PC-9 (cell line): Measurements from ENCODE around the gene FHAD1. TPM values are rescaled to one million over a fixed set of nuclear protein-coding genes. Genes with fewer than 3 reads are reported as not detected.
"Not testable (repeated sequence)": the region's sequence is repeated elsewhere in the genome, so short reads cannot be mapped to it uniquely, and the experiment has no call there.

Experiments used
- BruUV-seq: library from RNA; stranded (reverse); fragments of 400-500 nt; replicated peaks from 2 replicates; lab custom pipeline; 2021; lab: Mats Ljungman, UMichigan
- CTCF ChIA-PET: fragments of 300-600 bp; sonication (Branson Sonifier 250); formaldehyde crosslinking; loops from one replicate; lab custom pipeline; 2022; ENCODE audit warnings: antibody characterized with exemption; lab: Charles Lee
- POLR2A ChIA-PET: fragments of 300-600 bp; sonication (Branson Sonifier 250); formaldehyde crosslinking; loops from one replicate; lab custom pipeline; 2022; ENCODE audit warnings: antibody characterized with exemption; ENCODE audit not compliant: unreplicated experiment; lab: Charles Lee
- DNase-seq, 2 experiments: peaks; one replicate each; pipeline versions ENCODE4 v3.0.0 to v3.0.0-alpha.2; 2015 to 2022; ENCODE audit warnings: mixed read lengths in 1 of 2
- H2AFZ ChIP-seq: fragments of 200-600 bp; sonication (generic); 2 replicates; pipeline ENCODE4 v1.8.1; 2017; ENCODE audit warnings: antibody characterized with exemption
- H3F3A ChIP-seq: fragments of 200-600 bp; sonication (generic); 2 replicates; pipeline ENCODE4 v1.8.1; 2017; ENCODE audit warnings: antibody characterized with exemption, mild to moderate bottlenecking, low read depth; ENCODE audit not compliant: insufficient read depth
- H3K27ac ChIP-seq: fragments of 200-600 bp; sonication (generic); 2 replicates; pipeline ENCODE4 v1.6.1; 2016; ENCODE audit warnings: mixed run types
- H3K27me3 ChIP-seq: fragments of 200-600 bp; sonication (generic); 2 replicates; pipeline ENCODE4 v1.6.1; 2016; ENCODE audit warnings: low read depth, mixed run types; ENCODE audit not compliant: insufficient read depth
- H3K36me3 ChIP-seq: fragments of 200-600 bp; sonication (generic); 2 replicates; pipeline ENCODE4 v1.6.1; 2016; ENCODE audit warnings: low read depth, mixed run types
- H3K4me1 ChIP-seq: fragments of 200-600 bp; sonication (generic); replicated peaks from 2 replicates; pipeline ENCODE4 v1.6.1; 2016; ENCODE audit warnings: mixed run types; ENCODE audit not compliant: insufficient read depth
- H3K4me2 ChIP-seq: fragments of 200-600 bp; sonication (generic); 2 replicates; pipeline ENCODE4 v1.6.1; 2017; ENCODE audit warnings: mixed run types
- H3K4me3 ChIP-seq: fragments of 200-600 bp; sonication (generic); 2 replicates; pipeline ENCODE4 v1.6.1; 2016; ENCODE audit warnings: mixed run types
- H3K79me2 ChIP-seq: fragments of 200-600 bp; sonication (generic); 2 replicates; pipeline ENCODE4 v1.6.1; 2017; ENCODE audit warnings: low read depth, mixed run types
- H3K9me2 ChIP-seq: fragments of 200-600 bp; sonication (generic); 2 replicates; pipeline ENCODE4 v1.8.1; 2017; ENCODE audit warnings: mild to moderate bottlenecking; ENCODE audit not compliant: insufficient read depth
- H3K9me3 ChIP-seq: fragments of 200-600 bp; sonication (generic); 2 replicates; pipeline ENCODE4 v1.8.1; 2016; ENCODE audit warnings: low read depth; ENCODE audit not compliant: insufficient read depth
- H4K20me1 ChIP-seq: fragments of 200-600 bp; sonication (generic); 2 replicates; pipeline ENCODE4 v1.8.1; 2017; ENCODE audit not compliant: insufficient read depth
- EZH2 ChIP-seq: fragments of 200-600 bp; sonication (generic); IDR thresholded peaks from 2 replicates; pipeline ENCODE4 v1.8.0; 2017; ENCODE audit warnings: antibody characterized with exemption, low read depth
- intact Hi-C: fragments of 100-400 bp; cut with micrococcal nuclease; formaldehyde crosslinking; loops from one replicate; pipeline ENCODE4 v1.10.0; 2022; ENCODE audit not compliant: unreplicated experiment
- total RNA-seq: library from RNA; stranded (reverse); gene quantifications from 2 replicates; pipeline ENCODE4 v1.2.3, GENCODE V29; 2021
- TF ChIP-seq, protein P1 (sequence below): fragments of 200-600 bp; sonication (generic); conservative IDR thresholded peaks from 2 replicates; pipeline ENCODE4 v1.6.1; 2017; ENCODE audit warnings: mixed run types, antibody characterized with exemption, mild to moderate bottlenecking, moderate library complexity

FHAD1 gene
- total RNA-seq, 1 experiment from 2014 or later, result 6.9 TPM

DNA sequence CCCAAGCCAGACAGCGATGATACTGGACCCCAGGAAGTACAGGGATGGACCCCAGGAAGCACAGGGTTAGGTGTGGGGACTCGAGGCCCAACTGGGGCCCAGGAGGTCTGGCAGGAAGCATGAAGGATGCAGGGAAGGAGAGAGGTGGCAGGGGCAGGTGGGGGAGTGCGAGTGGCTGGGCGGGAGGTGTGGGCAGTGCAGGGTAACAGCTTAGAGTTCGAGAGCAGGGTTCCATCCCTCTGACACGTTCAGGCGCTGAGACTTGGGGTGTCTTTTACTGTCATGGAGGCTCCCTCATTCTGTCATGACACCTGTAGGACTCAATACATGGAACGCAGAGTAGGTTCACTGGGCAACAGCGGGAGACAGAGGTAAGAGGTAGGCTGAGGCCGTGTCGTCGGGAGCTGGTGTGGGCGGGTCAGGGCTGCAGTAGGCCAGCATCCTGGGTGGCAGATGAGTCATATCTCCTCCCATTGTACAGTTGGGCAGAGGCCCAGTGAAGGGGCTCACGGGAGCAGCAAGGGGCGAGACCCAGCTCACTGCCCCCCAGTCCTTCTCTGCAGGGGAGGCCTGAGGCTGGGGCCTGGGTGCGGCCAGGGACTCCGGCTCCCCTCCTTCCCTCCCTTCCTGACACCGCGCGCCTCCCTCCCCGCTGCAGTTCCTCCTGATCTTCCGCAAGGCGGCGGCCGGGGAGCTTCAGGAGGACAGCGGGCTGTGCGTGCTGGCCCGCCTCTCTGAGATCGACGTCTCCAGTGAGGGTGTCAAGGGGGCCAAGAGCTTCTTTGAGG lies 179.7 kb downstream of the FHAD1 start:
- no peak overlapping the region for H2AFZ ChIP-seq
- no peaks in the 10 kb centered on the region for H3K27me3 ChIP-seq
- peaks cover 30% of the 10 kb centered on the region for H3K79me2 ChIP-seq
- intact Hi-C loops, result no loop called here
- ChIA-PET POLR2A (interaction anchor here (0.5 kb wide), 1 partner anchor 18 kb away, joined by 4 read pairs; no protein-coding TSS in a partner anchor), CTCF (interaction anchor here (2.2 kb wide), 1 partner anchor 103 kb away, joined by 6 read pairs; no protein-coding TSS in a partner anchor)
- no peaks in the 10 kb centered on the region for H3K36me3 ChIP-seq
- no peaks in the 10 kb centered on the region for H3K9me2 ChIP-seq
- no peak overlapping the region for H3K27ac ChIP-seq
- no peak overlapping the region for H3K4me2 ChIP-seq
- no TSS peak for BruUV-seq
- no peak for TF ChIP-seq EZH2
- TF ChIP-seq, protein P1, sequence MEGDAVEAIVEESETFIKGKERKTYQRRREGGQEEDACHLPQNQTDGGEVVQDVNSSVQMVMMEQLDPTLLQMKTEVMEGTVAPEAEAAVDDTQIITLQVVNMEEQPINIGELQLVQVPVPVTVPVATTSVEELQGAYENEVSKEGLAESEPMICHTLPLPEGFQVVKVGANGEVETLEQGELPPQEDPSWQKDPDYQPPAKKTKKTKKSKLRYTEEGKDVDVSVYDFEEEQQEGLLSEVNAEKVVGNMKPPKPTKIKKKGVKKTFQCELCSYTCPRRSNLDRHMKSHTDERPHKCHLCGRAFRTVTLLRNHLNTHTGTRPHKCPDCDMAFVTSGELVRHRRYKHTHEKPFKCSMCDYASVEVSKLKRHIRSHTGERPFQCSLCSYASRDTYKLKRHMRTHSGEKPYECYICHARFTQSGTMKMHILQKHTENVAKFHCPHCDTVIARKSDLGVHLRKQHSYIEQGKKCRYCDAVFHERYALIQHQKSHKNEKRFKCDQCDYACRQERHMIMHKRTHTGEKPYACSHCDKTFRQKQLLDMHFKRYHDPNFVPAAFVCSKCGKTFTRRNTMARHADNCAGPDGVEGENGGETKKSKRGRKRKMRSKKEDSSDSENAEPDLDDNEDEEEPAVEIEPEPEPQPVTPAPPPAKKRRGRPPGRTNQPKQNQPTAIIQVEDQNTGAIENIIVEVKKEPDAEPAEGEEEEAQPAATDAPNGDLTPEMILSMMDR, result no peak
- peaks cover 5% of the 10 kb centered on the region; the same call in 1 of the 2 replicates for H4K20me1 ChIP-seq
- H3K9me3 ChIP-seq, result no peaks in the 10 kb centered on the region
- H3K4me1 ChIP-seq, result peaks cover 27% of the 10 kb centered on the region
- H3F3A ChIP-seq, result peaks cover 30% of the 10 kb centered on the region
- peak in 1 of 2 experiments; percentile 45 for DNase-seq
- H3K4me3 ChIP-seq, result no peak overlapping the region

DNA sequence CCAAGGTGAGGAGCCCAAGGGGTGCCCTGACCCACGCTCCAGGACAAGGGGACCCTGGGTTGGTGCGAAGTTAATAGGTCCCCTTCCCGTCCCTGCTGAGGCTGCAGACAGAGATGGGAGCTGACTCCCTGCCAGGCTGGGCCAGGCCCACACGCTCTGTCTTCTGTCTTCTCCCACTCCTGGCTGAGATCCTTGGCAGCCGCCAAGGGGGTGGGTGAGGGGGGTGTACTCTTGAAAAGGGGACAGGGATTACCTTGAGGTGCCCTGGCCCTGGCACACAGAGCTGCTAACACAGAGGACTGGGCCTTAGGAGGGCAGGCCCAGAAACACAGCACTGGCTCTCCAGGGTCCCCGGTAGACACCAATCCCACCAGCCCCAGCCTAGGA lies 180.2 kb downstream of the FHAD1 start:
- Histone ChIP-seq H2AFZ (no peak overlapping the region), H3K36me3 (no peaks in the 10 kb centered on the region), H3K27ac (no peak overlapping the region), H3K4me1 (peaks cover 27% of the 10 kb centered on the region), H3K4me3 (no peak overlapping the region), H4K20me1 (peaks cover 5% of the 10 kb centered on the region; the same call in 1 of the 2 replicates), H3F3A (peaks cover 35% of the 10 kb centered on the region), H3K9me3 (no peaks in the 10 kb centered on the region), H3K4me2 (no peak overlapping the region), H3K79me2 (peaks cover 24% of the 10 kb centered on the region), H3K27me3 (no peaks in the 10 kb centered on the region), H3K9me2 (no peaks in the 10 kb centered on the region)
- POLR2A ChIA-PET, result no interaction called here
- no peak for TF ChIP-seq EZH2
- TF ChIP-seq, protein P1, result no peak
- no TSS peak for BruUV-seq
- no peak for DNase-seq
- CTCF ChIA-PET, result interaction anchor here (2.2 kb wide), 1 partner anchor 104 kb away, joined by 6 read pairs; no protein-coding TSS in a partner anchor
- intact Hi-C loops, result no loop called here

DNA sequence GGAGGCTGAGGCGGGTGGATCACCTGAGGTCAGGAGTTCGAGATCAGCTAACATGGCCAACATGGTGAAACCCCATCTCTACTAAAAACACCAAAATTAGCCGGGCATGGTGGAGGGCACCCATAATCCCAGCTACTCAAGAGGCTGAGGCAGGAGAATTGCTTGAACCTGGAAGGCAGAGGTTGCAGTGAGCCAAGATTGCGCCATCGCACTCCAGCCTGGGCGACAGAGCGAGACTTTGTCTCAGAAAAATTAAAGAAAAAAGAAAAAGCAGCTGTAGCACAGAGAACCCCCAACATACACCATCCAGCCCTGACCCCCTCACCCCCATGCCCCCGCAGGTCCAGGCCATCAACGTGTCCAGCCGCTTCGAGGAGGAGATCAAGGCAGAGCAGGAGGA lies 181.2 kb downstream of the FHAD1 start:
- H4K20me1 ChIP-seq, DNase-seq, H3K27ac ChIP-seq, H3K36me3 ChIP-seq, POLR2A ChIA-PET, H3K9me2 ChIP-seq, H3K4me3 ChIP-seq, H3K4me2 ChIP-seq, H2AFZ ChIP-seq, intact Hi-C loops, H3K27me3 ChIP-seq, BruUV-seq, H3K9me3 ChIP-seq: not testable (repeated sequence)
- Histone ChIP-seq H3F3A (peaks cover 34% of the 10 kb centered on the region), H3K79me2 (peaks cover 16% of the 10 kb centered on the region), H3K4me1 (peaks cover 26% of the 10 kb centered on the region)
- CTCF ChIA-PET, result interaction anchor here (0.6 to 2.2 kb wide), 2 partner anchors 91 to 105 kb away, joined by 3 to 6 read pairs; no protein-coding TSS in a partner anchor
